SK-N-MC (cell line): ENCODE results near the gene COL8A1.

Source experiments
- EZH2 ChIP-seq: fragments of 200-600 bp; sonication (generic); IDR thresholded peaks from one replicate; pipeline ENCODE4 v1.6.1; 2017; ENCODE audit warnings: antibody characterized with exemption
- POLR2AphosphoS5 ChIP-seq: IDR thresholded peaks from 2 replicates; pipeline ENCODE4 v1.6.1; 2012; ENCODE audit warnings: mild to moderate bottlenecking, low read depth, low read length, borderline replicate concordance

DNA sequence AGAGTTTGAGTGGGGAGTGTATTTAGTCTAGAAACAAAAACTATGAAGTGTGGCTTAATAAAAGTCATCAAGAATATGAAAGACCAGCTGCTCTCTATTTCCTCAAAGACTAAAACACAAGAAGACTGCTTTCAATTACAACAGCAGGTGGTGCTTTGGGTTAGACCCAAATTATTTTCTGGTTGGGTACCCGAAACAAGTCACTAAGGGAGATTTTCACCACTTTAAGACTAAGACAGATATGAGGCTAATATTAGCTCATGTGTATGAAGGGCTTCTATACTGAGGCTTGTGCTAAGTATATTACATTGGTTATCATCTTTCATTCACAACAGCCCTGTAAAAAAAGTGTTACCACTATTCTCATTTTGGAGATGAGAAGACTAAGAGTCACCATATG lies 43.1 kb downstream of the COL8A1 start:
- TF ChIP-seq EZH2, result no peak
- no peak for TF ChIP-seq POLR2AphosphoS5
